ENCODE measurements around the gene SETBP1. TPM values are rescaled to one million over a fixed set of nuclear protein-coding genes. Genes with fewer than 3 reads are reported as not detected.
"Not testable (repeated sequence)": the region's sequence is repeated elsewhere in the genome, so short reads cannot be mapped to it uniquely, and the experiment has no call there.

Gene SETBP1
- polyA plus RNA-seq, 5 donors: 15.4 to 21.1 (median 19.4) TPM

DNA sequence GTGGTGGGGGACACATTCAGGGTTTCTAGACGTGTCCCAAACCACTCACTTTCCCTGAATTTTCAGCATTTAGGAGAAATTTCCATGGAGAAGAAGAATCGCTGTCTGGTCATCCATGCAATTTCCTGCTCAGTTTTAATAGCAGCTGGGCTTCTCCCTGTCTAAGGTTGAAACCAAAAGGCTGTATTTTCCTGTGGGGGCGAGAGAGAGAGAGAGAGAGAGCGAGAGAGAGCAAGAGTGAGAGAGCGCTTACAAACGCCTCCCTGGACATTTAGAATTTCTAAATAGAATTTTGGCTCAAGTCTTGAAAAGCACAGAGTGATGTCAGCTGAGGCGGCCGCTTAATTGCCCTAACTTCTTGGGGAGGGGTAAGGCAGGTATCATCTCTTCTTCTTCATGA, 110.8 kb downstream of the SETBP1 start:
- DNase-seq: no peak

DNA sequence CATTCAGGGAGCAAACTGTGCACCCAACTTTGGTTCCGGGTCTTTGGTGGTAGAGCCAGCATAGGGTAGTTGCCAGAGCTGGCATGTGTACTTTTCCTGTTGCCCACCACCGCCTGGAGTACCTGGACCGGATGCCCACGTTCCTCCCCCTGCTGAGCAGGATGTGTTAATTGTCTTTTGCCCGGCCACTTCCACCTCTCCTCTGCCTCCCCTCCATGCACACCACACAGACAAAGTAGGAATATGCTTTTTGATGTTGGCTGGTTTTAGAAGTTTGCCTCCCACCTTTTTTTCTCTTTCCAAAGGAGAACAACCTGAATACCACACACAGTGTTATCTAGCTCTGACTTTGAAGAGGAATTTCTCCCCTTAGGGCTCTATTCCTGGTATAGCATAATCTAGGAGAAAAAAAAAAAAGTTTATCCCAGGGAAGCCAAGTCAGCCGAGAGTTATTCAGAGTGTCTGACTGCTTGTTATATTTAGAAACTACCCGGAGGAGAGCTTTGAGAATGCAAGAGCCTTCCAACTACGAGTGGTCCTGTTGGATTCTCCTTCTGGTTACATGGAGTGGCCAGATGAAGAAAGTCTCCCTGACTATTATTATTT, 111.9 kb downstream of the SETBP1 start:
- DNase-seq: no peak

DNA sequence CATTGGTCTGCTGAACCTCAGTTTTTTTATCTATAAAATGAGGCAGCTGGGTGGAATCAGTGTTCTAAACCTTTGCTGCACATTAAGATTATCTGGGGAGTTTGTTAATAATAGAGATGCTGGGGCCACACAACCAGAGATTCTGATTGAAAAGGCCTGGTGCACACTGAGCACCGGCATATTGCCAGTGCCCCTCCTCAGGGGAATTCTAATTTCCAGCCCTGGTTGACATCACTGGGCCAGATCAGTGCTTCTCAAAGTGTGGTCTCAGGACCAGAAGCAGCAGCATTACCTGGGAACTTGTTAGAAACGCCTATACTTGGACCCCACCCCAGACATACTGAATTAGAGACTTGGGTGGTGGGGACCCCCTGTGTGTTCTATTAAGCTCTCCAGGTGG, 112.5 kb downstream of the SETBP1 start:
- DNase-seq: no peak

DNA sequence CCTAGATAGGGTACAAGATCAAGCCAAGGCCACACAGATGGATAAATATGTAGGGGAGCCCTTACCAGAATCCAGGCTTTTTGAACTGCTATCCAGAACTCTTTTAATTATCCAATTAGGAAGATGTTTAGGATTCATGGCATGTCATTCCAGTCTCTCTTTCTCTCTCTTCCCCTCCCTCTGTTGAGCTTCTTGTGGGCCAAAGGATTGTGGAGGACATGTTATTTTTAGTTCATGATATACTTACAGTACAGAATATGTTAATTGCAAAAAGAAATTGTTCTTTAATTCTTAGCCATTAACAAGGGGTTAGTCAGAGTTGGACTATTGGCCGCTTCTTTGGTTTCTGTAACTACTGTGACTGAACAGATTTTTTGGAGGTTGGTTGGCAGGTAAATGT, 113.0 kb downstream of the SETBP1 start:
- no peak for DNase-seq

DNA sequence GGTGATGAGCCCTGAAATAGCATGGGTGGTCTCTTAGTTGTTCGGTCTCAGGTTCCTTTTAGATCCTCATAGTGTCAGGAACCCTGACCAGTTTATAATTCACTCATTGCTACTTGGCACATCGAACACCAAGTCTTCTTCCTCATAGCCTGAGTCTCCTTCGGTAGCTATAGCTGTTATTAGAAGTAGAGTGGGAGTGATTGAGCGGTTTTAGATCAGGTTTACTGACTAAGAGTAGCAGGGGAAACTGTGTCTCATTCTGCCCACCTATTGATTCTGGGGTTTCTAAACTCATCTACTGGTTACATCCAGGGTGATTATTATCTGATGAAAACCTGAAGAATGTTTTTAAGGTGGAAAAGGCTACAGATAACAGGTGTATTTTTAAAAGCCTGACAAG, 114.6 kb downstream of the SETBP1 start:
- DNase-seq: no peak

DNA sequence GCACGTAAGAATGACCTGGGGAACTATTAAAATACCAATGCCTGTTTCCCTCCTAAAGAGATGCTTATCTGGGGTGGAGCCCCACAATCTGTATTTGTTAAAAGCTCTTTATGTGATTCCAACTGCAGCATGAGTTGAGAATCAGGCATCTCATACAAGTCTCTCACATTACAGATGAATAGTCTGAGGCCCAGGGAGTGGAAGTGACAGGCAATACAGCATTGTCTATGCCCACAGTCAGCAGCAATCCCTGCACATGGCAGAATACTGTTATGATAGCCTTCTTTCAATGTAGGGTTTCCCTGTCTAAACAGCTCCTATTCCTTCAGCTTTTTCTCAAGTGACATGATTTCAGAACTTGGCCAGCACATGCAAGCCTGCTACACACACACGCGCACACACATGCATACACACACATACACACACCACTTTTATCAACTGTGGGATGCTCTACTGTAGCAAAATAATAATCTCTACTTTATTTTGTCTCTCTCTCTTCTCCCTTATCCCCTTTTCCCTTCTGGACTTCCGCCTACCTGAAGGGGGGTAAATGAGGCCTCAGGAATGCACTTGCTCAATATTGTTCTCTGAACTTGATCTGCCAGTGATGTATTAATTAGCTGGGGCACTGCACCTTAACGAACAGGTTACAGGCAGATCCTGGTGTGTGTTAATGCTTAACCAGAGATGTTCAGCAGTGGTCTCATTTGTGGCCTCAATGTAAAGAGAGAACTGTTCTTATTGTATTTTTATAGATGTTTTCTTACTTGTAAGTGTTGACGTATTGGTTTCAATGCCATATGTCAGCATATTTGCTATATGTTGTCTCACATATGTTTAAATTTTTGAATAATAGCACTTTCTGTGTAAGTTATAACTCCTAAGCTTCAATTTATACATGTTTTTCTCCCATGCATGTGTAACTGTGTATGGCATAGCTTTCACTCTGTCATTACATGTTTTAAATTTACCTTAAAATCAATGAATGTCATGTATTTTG, 116.0 kb downstream of the SETBP1 start:
- no peak for DNase-seq

DNA sequence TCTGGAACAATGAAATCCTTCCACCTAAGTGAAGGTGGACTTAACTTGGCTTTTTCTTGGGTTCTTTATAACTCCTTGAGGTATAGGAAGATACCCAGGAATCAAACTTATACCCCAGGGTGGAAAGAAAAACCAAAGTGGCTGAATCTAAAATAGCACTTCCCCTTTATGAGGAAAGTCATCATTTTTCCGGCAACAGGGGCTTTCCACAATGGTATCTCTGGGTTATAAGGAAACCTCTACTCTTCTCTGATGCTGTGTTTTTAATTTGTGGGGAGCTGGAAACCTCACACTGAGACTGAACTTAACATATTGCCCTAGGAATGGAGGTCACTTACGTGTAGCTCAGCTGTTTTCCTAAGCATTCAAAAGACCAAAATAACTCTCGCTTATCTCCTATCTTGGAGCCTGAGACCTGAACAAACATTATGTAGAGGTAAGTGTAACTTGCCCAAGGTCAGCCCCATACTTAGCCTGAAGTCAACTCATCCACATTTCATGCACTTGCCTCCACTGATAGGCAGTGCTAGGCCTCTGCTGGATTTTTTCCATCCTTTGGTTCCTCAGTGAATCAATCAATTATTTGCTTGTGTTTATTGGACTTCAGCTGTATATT, 117.9 kb downstream of the SETBP1 start:
- no peak for DNase-seq

DNA sequence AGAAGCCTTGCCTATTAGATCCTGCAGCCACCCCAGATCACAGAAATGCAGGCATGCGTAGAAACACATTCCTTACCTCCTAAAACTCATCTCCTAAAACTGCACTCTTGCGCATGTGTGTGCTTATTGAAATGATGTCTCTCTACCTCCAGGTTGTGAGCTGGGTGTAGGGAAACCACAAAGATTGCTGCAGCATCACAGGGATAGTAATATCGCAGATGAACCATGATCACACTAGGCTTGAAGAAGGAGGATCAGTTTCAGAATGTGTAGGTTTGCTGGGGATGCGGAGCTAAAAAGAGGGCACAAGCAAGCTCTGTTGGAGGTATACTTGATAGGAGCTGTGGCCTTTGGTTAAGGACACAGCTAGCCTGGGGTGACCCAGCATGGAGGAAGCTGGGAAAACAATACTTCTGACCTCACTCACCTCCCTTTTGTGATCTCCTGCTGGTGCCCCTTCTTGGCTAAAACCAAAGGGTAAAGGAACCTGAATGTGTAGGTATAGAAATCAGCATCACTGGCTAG, 118.8 kb downstream of the SETBP1 start:
- DNase-seq: no peak

DNA sequence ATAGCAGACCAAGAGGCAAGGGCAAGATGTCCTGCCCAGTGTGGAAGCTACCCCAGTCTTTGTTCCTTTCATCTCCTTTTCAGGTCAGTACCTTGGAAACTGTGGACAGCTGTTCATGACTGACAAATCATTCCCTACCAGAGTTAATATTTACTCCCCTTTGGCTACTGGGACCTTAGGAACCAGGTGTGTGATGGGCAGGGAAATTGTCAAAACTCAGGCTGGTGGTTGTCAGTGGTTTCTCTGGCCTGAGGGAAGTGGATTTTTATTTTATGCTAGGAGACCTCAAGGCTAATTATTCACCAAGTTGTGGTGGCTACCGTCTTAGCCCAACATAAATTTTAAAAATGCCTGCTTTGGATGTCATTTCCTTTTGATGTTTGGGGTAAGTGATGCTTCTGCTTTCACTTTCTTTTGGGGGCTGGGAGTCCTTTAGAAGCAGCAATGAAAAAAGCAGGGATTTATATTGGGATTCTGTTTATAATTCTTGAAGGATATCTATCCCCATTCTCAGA, 119.3 kb downstream of the SETBP1 start:
- DNase-seq: no peak

DNA sequence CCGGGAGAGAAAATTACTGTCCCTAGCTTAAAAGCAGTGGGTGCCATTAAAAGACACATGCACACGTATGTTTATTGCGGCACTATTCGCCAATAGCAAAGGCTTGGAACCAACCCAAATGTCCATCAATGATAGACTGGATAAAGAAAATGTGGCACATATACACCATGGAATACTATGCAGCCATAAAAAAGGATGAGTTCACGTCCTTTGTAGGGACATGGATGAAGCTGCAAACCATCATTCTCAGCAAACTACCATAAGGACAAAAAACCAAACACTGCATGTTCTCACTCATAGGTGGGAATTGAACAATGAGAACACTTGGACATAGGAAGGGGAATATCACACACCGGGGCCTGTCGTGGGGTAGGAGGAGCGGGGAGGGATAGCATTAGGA, 120.1 kb downstream of the SETBP1 start:
- DNase-seq: not testable (repeated sequence)

DNA sequence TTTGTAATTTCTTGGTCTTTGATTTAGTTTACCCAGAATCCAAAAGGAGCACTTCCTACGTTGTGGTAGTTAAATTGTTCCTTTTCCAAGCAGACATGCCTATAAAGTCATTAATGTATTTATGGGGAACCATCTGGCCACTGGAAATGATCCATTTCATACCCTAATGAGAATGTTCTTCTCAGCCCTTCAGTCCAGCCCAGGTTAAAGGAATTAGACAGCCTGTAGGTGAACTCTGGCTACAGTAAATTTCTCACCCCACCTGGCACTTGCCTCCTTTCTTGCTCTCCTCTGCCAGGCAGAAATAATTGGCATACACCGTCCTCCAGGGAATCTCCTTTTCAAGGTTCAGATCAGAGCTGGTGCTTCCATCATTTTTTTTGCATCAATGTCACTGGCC, 121.1 kb downstream of the SETBP1 start:
- no peak for DNase-seq

DNA sequence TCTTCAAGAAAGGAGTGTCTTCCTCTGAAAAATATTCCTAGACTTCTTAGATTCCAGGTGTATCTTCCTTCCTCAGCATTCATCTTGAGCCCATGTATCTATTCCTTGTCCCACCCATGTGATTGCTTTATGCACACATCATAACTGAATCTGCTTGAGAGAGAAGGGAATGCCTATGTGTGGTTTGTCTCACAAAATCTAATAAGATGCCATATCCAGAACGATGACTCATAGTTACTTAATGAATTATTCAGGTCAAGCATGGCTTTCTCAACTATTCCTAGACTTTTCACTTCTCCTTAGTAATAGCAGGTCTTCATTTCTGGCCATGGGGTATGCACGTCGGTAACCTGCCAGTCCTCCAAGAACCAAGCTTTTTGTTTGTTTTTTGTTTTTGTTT, 121.8 kb downstream of the SETBP1 start:
- DNase-seq: no peak

DNA sequence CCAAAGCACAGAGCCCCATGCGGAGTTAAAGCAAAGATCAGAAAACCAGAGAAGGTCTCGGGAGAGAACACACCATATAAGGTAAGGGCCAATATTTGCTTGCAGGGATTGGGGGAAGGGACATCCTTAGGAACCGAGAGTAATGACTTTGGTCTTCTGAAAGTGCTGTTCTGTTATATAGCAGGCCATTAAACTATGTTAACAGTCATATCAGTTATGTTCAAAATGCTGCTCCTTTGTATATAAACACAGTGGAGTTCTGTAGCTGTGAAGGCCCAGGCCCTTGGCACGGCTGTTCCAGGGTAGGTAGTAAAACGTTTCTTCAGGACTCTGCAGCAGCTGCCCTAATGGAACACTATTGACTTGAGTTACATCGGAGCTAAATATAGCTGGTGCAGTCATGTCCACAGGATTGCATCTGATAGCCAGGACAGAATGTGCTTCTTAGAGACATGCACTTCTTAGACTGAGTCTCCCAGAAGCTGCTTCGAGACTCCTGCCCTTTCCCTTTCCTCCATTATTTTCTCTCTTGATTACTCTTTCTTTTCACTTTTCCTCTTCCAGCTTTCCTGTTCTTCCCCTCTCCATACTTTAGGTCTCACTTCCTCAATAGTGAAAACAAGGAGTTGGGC, 122.4 kb downstream of the SETBP1 start:
- DNase-seq: no peak

DNA sequence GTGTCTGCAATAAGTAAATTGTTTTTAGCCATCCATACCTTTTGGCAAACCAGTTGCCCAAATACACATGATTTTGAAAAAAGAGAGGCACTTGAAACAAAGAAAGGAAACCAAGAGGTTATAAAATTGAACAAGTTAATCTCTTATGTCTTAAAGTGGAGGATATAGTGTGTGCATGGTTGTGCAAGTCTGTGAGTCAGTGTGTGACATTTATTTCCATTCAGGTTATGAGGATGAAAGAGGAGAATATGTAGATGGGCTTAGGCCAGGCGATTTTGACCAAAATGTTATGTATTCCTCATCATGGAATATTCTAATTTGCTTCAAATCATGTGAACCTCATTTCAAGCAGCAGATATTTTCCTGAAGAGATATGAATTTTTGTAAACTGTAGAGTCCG, 123.3 kb downstream of the SETBP1 start:
- DNase-seq: no peak

DNA sequence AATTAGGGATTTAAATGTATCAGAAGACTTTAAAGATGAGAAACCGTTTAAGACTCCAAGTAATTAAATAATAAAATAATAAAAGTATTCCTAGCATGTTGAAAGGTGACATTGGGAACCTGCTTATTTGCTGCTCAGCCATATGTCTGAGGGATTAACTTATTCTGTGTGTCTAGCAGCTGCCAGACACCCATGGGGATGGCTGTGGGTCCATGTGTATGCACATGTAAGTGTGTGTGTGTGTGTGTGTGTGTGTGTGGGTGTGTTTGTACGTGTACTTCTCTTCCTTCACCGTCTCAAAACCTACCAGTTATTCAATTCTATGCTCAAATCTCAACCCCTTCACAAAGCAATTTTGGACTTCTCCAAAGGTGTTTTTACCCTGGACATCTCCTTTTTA, 124.5 kb downstream of the SETBP1 start:
- DNase-seq: no peak

DNA sequence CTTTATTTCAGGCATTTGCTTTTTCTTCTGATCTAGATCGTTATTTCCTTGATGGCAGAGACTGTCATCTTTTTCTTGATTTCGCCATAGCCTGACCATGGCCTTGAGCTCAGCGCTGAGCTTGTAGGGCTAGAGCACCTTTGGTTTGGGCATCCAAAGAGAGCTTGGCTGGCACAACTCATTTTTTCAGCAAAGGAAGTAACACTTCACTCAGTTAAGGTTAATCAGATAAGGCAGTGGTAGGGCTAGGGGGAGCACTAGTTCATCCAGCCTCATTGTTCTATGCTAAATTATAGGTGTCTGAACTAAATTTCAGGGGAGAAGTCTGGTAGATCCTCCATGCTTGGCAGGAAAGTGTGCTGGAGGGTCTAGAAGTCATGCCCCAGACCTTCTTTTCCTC, 125.0 kb downstream of the SETBP1 start:
- no peak for DNase-seq

DNA sequence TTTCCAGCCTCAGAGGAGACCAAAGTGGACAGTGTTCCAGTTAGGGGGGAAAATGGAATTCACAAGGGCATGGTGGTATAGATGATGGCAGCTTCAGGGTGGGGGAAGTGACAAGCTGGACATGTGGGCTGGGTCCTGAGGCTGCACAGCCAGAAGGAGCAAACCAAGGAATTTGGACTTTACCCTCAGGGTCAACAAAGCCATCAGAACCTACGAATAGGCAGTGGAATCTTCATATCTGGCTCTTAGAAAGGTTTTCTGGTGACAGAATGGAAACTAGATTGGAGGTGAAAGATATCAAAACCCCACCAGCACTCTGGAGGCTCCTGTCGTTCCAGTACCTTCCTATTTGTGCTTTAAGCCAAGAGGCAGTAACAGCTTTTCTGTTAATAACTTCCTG, 127.1 kb downstream of the SETBP1 start:
- no peak for DNase-seq

DNA sequence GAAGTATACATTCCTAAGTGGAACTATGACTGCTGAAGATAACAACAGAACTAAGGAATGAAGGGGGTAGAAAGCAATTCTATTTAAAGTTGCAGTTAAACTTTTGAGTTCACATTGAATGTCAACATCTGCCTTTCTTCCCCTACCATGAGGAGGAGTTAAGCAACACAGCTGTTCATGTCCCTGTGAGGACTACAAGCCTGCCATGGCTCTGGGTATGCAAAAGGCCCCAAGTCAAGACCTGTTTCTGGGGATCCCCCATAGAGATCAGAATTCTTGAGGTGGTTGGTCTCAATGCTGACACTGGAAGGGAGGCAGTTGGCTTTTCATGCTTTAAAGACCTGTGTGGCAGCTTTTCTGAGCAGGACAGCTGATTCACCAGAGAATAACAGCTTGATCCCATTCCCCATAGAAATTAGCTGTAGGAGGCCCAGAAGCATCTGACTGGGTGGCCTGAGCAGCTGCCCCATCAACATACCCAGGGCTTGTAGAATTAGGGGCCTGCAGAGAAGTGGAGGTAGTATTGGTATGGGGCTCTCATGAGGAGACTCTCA, 131.0 kb downstream of the SETBP1 start:
- no peak for DNase-seq

DNA sequence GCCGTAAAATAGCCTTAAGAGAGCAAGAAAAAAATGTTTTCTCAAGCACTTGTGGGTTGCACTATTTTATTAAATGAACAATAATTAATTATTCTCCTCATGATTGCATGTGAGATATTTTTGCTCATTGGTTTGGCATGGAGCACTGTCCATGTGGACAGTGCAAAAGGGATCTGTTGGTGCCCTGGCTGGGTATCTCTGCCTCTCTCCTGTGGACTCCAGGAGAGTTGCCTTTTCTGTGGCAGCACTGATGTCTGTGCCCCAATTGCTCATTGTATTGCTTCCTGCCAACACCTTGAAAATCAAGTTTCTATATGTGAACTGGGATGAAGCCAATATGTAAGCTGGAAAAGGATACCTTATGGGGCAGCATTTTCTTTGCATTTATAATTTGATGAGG, 131.7 kb downstream of the SETBP1 start:
- DNase-seq: no peak

DNA sequence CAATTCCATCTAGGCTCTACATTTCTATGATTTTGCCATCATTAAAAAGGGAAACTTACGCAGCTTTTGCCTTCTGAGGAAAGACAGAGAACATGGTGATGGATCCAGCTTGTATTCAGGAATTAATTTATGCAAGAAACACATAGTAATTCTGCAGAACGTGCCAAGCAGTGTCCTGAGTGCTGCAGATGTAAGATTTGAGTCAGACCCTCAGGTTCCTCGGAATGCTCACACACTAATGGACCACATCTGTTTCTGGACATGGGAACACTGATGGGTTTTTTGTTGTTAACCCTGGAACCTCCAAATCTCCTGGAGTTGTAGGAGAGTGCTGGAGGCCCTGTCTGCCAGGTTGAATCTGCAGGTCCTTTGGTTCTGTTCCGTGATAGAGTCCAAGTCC, 132.9 kb downstream of the SETBP1 start:
- no peak for DNase-seq

DNA sequence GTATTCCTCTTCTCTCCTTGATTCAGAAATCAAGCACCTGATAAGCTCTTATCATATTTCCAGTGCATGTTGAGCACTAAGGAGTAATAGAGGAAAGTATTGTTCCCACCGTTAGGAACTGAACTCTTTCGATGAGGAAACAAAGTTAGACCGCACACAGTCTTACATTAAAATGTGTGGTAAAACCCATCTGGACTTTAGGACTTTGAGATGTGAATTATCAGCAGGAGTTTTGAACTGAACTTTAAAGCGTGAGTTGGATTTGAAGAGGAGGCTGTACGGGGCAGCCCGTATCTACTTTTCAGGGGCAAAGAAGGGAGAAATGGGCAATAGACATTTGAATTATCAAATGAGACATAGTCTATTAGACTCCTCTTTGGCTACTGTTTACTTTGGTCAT, 134.4 kb downstream of the SETBP1 start:
- DNase-seq: no peak

DNA sequence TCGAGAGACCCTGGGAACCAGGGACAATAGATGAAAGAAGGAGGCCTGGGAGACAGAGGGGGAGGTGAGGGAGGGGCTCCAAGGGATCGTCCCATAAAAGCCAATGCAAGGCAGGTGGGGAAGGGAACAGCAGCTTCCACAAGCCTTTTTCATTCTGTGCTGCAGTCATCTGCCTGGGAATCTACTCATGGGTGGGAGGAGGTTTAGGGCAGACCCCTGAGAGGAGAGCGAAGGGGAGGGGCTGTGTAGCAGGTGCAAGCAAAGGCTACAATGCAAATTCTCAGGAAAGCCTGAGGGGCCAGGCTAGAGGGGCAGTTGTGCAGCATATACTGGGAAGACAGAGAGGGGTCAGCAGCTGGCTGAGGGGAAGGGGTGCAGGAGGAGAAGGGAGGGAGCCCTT, 135.4 kb downstream of the SETBP1 start:
- no peak for DNase-seq
